IPS-20b (cell line): Measurements from ENCODE around the gene MAGI2.

Source experiments
- H3K27ac ChIP-seq: one replicate; pipeline ENCODE4 v1.5.1; 2013; ENCODE audit warnings: low read length
- H3K27me3 ChIP-seq: 2 replicates; pipeline ENCODE4 v1.6.1; 2013; ENCODE audit warnings: mild to moderate bottlenecking, low read length, inconsistent platforms; ENCODE audit not compliant: insufficient read depth
- H3K36me3 ChIP-seq: 2 replicates; pipeline ENCODE4 v1.6.1; 2013; ENCODE audit warnings: low read depth, mild to moderate bottlenecking, inconsistent platforms, low read length, moderate library complexity; ENCODE audit not compliant: insufficient read depth
- H3K4me1 ChIP-seq: 2 replicates; pipeline ENCODE4 v1.6.1; 2013; ENCODE audit warnings: mild to moderate bottlenecking, control low read depth, inconsistent platforms, low read length, moderate library complexity; ENCODE audit not compliant: insufficient read depth
- H3K4me3 ChIP-seq: 2 replicates; pipeline ENCODE4 v1.5.1; 2013; ENCODE audit warnings: mild to moderate bottlenecking, low read length, inconsistent platforms
- H3K9ac ChIP-seq: 2 replicates; pipeline ENCODE4 v1.6.1; 2013; ENCODE audit warnings: low read depth, mild to moderate bottlenecking, inconsistent platforms, low read length, moderate library complexity
- H3K9me3 ChIP-seq: 2 replicates; pipeline ENCODE4 v1.6.1; 2013; ENCODE audit warnings: mild to moderate bottlenecking, low read depth, low read length, inconsistent platforms; ENCODE audit not compliant: insufficient read depth

The MAGI2 gene

GRCh38 chr7:78350926-78351325 lies 1102.5 kb downstream of the MAGI2 start:
- peaks cover 4% of the 10 kb centered on the region for H3K4me1 ChIP-seq
- no peaks in the 10 kb centered on the region for H3K27me3 ChIP-seq
- H3K4me3 ChIP-seq: no peak overlapping the region
- H3K9ac ChIP-seq: no peak overlapping the region
- H3K36me3 ChIP-seq: no peaks in the 10 kb centered on the region
- H3K27ac ChIP-seq: no peak overlapping the region
- no peaks in the 10 kb centered on the region for H3K9me3 ChIP-seq

DNA sequence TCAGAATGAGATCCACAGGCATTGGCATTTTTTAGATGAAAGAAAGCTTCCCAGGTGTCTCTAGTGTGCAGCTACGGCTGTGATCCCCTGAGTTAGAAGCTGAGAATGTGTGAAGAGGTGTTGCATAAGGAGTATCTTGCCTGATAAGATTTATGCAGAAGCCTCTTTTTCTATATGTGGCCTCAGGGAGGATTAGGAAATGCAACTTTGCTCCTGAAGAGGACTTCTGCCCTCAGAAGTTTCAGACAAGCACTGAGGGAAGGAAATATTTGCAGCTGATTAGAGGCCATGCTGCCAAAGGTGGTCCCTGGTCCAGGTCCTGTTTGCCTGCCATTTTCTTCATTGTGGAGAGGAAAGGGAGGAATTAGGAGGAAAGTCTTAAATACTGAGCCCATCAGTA lies 1103.1 kb downstream of the MAGI2 start:
- Histone ChIP-seq H3K4me3 (no peak overlapping the region), H3K27ac (no peak overlapping the region), H3K27me3 (no peaks in the 10 kb centered on the region), H3K4me1 (peaks cover 4% of the 10 kb centered on the region), H3K9ac (no peak overlapping the region), H3K9me3 (no peaks in the 10 kb centered on the region), H3K36me3 (no peaks in the 10 kb centered on the region)

GRCh38 chr7:78346827-78347226 lies 1106.6 kb downstream of the MAGI2 start:
- Histone ChIP-seq H3K36me3 (peaks cover 7% of the 10 kb centered on the region; the same call in 1 of the 2 replicates), H3K27ac (no peak overlapping the region), H3K9me3 (no peaks in the 10 kb centered on the region), H3K4me1 (no peaks in the 10 kb centered on the region), H3K9ac (no peak overlapping the region), H3K27me3 (no peaks in the 10 kb centered on the region), H3K4me3 (no peak overlapping the region)

- peaks cover 7% of the 10 kb centered on the region; the same call in 1 of the 2 replicates for H3K36me3 ChIP-seq
- H3K9ac ChIP-seq: no peak overlapping the region
- no peaks in the 10 kb centered on the region for H3K4me1 ChIP-seq
- no peaks in the 10 kb centered on the region for H3K27me3 ChIP-seq
- no peaks in the 10 kb centered on the region for H3K9me3 ChIP-seq
- no peak overlapping the region for H3K27ac ChIP-seq
- no peak overlapping the region for H3K4me3 ChIP-seq
Observed at GRCh38 chr7:78345979-78346378, 1107.5 kb downstream of the MAGI2 start.

GRCh38 chr7:78345293-78345911 lies 1108.1 kb downstream of the MAGI2 start:
- Histone ChIP-seq H3K9ac (no peak overlapping the region), H3K27me3 (no peaks in the 10 kb centered on the region), H3K36me3 (peaks cover 7% of the 10 kb centered on the region; the same call in 1 of the 2 replicates), H3K4me1 (no peaks in the 10 kb centered on the region), H3K4me3 (no peak overlapping the region), H3K27ac (no peak overlapping the region), H3K9me3 (no peaks in the 10 kb centered on the region)

DNA sequence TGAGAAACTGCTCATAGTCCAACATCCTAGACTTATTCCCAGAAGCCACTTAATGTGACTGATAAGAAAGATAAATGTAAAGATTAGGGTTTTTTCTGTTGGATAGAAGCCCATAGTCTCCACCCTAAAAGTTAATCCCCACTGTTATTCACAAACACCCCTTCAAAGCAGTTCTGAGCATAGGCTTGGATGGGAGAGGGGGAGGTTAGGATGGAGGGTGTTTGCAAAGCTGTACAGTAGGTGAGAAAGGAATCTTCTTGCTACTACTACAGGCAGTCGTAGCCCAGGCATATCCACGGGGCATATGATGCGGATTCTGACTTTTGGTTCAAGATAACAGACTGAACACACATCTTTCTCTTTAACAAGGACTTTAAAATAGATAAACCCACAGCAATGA lies 1119.0 kb downstream of the MAGI2 start:
- H3K27me3 ChIP-seq: no peaks in the 10 kb centered on the region
- no peak overlapping the region for H3K9ac ChIP-seq
- no peak overlapping the region for H3K4me3 ChIP-seq
- no peaks in the 10 kb centered on the region for H3K36me3 ChIP-seq
- H3K27ac ChIP-seq: no peak overlapping the region
- no peaks in the 10 kb centered on the region for H3K4me1 ChIP-seq
- no peaks in the 10 kb centered on the region for H3K9me3 ChIP-seq

- Histone ChIP-seq H3K9ac (no peak overlapping the region), H3K36me3 (no peaks in the 10 kb centered on the region), H3K27me3 (no peaks in the 10 kb centered on the region), H3K4me3 (no peak overlapping the region), H3K27ac (no peak overlapping the region), H3K9me3 (no peaks in the 10 kb centered on the region), H3K4me1 (no peaks in the 10 kb centered on the region)
Observed at GRCh38 chr7:78333530-78334425, 1119.7 kb downstream of the MAGI2 start.

DNA sequence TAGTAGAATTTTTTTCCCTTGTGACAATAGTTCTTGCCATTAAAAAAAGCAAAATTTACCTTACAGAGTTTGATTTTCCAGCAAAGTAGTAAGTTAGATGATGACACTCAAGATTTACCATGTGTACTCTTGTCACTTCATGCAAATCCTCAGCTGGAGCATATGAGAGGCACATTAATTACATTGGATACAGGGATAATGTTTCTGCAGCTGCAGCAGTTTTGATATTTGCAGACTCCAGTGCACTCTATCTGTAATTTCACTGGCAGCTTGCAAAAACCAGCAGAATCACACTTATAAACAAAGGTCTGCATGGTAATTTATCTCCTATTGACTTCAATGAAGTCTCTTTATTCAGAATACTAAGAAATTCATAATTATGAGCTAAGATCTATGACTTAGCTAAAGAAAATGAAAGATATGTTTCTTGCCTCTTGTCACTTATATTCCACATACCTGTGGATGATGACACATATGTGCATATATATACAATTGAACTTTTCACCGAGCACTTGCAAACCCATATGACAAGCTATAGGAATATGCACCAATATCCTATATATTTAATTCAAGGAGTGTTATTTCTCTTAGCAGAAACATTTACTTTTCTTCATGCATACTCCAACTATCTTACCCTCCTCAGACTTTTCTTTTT lies 1124.3 kb downstream of the MAGI2 start:
- Histone ChIP-seq H3K9me3 (no peaks in the 10 kb centered on the region), H3K4me1 (no peaks in the 10 kb centered on the region), H3K27me3 (no peaks in the 10 kb centered on the region), H3K9ac (no peak overlapping the region), H3K27ac (no peak overlapping the region), H3K4me3 (no peak overlapping the region), H3K36me3 (no peaks in the 10 kb centered on the region)

DNA sequence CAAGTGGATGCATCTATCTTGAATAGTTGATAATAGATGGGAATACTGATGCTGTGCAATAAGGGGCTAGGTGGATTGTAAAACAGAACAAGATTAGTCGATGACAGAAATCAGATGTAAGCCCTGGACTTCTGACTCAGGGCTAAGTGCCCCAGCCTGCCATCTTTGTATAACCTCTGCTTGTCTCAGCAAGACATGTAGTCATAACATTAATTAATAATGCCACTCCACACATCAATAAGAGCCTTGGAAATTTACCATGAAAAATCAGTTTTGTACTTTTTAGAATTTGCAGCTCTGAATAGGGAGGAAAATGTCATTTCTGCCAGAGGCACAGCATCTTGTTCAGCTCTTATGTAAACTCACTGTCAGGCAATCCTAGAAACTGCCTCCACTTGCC lies 1125.7 kb downstream of the MAGI2 start:
- Histone ChIP-seq H3K4me3 (no peak overlapping the region), H3K9ac (no peak overlapping the region), H3K27ac (no peak overlapping the region), H3K36me3 (no peaks in the 10 kb centered on the region), H3K4me1 (no peaks in the 10 kb centered on the region), H3K9me3 (no peaks in the 10 kb centered on the region), H3K27me3 (no peaks in the 10 kb centered on the region)

- no peaks in the 10 kb centered on the region for H3K27me3 ChIP-seq
- no peaks in the 10 kb centered on the region for H3K36me3 ChIP-seq
- H3K9ac ChIP-seq: no peak overlapping the region
- H3K4me3 ChIP-seq: no peak overlapping the region
- no peak overlapping the region for H3K27ac ChIP-seq
- no peaks in the 10 kb centered on the region for H3K4me1 ChIP-seq
- no peaks in the 10 kb centered on the region for H3K9me3 ChIP-seq
Observed at GRCh38 chr7:78326876-78327275, 1126.6 kb downstream of the MAGI2 start.

DNA sequence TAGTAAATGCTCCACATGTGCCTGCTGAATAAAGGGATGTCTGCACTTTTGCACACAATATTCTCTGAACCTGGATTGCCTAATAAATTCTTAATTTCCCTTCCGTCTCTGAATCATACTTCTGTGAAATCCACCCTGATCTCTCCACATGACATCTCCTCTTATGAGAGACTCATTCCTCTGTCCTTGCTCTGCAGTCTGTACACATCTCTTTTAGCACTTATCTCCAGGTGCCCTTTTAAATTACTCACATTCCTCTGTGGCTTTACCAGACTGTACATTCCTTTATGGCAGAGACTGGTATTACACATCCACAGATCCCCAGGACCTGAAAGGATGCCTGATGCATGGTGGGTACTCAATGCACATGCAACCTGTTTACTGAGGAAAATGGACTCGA lies 1127.3 kb downstream of the MAGI2 start:
- Histone ChIP-seq H3K4me3 (no peak overlapping the region), H3K27ac (no peak overlapping the region), H3K9me3 (no peaks in the 10 kb centered on the region), H3K9ac (no peak overlapping the region), H3K27me3 (no peaks in the 10 kb centered on the region), H3K4me1 (no peaks in the 10 kb centered on the region), H3K36me3 (no peaks in the 10 kb centered on the region)

- Histone ChIP-seq H3K9me3 (no peaks in the 10 kb centered on the region), H3K27ac (no peak overlapping the region), H3K4me3 (no peak overlapping the region)
Observed at GRCh38 chr7:78323118-78323517, 1130.3 kb downstream of the MAGI2 start.

More at GRCh38 chr7:78323118-78323517, 1130.3 kb downstream of the MAGI2 start:
- Histone ChIP-seq H3K36me3 (no peaks in the 10 kb centered on the region), H3K27me3 (no peaks in the 10 kb centered on the region), H3K4me1 (no peaks in the 10 kb centered on the region), H3K9ac (no peak overlapping the region)
